Stromal cell of bone marrow (primary cell): Measurements from ENCODE around the gene TWIST2.

ENCODE experiments used
- DNase-seq: peaks from one replicate; pipeline ENCODE4 v3.0.0-alpha.2; 2012; ENCODE audit warnings: low read depth

Gene TWIST2

DNA sequence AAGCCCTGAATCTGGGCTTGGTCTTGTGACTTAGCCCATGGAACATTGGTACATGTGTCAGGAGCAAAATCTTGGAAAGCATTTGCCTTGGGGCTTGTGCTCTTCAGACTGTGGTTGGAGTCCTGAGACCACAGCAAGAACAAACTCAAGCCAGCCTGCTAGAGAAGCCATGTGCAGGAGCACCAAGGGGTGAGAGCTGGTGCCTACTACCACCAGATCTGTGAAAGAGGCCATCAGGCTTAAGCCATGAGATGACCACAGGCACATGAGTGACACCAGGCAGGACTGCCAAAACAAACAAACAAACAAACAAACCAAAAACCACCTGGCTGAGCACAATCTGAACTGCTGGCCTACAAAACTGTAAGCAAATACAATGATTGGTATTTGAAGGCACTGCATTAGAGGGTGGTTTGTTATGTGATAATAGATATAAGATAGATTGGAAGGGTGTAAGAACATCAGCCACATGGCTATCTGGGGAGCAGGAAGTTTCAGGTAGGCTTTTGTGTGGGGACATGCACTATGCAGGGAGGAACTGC is 9.0 kb upstream of the TWIST2 start:
- DNase-seq = no peak

DNA sequence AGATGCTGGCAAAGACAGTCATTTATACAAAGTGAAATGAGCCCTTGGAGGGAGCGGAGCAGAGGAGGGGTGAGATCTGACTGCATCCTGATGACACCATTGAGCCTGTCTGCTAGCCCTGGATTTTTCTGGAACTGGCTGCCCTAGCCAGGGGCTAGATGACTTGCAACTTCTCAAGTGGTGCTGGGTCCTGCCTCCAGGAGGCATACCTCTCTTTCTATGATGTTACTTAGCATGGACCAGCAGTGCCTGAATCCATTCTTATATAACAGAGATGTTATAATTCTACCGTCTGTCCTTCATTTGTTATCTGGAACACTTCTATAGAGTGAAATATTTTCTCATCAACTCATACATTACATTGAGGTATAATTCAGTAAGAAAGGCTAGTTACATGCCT is 8.5 kb upstream of the TWIST2 start:
- no peak for DNase-seq

DNA sequence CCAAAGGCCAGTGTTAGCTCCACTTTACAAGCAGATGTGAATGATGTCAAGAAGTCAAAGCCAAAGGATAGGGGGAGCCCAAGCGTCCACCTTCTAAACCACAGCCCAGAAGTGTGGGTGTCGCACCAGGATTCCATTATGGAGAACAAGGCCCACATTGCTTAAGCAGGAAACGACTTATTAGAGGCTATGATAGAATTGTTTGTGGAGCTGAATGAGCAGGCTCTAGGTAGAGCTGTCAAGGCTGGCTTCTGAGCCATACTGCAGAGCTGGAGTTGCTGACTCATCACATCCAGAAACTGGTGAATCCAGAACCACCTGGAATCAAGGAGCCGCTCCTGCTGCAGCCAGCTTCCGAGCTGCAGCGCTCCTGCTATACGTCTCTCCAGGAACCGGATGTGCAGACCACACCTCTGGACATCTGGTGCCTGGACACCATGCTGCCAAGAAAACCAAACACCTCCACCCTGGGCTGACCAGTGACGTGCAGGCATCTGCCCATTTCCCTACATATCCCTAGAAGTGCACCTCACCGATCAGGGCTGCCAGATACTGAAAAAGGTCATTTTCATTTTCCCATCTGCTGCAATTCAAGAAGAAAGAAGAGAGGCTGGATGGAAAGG is 6.2 kb upstream of the TWIST2 start:
- no peak for DNase-seq

DNA sequence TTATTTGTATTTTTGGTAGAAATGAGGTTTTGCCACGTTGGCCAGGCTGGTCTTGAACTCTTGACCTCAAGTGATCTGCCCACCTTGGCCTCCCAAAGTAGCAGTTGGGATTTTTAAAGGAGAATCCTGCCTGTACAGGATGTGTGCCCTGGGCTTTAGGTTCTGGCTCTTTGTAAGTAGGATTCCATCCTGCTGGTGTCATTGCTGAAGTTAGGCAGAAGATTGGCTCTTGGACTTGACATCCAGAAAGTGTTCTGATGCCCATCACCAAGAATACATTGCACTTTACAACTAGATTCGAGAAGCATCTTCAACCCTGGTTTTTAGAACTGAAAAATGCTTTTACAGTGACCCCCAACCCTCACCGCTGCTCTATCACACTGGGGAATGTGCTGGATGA is 4.4 kb upstream of the TWIST2 start:
- no peak for DNase-seq

DNA sequence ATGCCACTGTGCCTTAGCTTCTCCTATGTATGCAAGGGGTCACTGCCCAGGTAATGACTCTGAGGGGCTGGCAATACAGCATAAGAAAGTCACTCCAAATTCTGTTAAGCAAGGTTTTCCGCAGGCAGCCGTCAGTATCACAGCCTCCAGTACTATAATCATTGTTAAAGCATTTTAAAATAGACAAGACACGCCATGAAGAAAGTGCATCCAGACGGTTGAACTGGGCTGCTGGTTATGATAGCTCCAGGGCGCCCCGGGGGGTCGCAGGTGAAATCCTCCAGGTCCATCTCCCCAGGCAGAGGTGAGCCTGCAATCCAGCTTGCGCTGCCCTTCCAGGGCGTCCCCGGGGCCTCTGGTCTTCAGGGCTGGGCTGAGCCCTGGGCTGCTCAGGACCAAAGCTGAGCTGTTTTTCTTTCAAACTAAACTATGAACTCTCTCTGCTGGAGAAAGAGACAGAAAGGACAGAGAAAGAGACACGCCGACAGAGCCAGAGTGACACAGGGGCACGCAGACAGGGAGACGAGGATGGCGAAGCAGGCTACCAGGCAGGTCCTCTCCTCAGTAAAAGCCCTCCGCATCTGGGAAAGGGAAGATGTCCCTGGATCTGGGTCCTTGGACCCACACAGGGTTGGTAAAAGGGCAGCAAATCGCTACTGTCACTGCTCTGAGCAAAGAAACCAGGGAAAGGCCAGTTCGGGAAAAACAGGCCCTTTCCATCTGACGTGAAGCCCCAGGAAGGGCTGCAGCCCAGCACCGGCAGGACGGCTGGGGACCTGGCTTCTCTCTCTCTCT is 2.1 kb upstream of the TWIST2 start:
- no peak for DNase-seq

DNA sequence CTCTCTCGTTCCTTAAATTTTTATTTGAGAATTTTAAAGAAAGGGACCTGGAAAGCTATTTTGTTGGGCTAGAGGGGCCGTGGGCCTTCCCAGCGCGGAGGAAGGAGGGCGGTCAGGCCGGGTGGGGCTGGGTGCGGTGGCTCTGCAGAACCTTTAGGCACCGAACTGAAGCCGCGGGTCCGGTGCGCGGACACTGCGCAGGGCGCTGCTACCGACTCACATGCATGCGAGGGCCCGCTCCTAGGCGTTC is 1.6 kb upstream of the TWIST2 start:
- DNase-seq = no peak

DNA sequence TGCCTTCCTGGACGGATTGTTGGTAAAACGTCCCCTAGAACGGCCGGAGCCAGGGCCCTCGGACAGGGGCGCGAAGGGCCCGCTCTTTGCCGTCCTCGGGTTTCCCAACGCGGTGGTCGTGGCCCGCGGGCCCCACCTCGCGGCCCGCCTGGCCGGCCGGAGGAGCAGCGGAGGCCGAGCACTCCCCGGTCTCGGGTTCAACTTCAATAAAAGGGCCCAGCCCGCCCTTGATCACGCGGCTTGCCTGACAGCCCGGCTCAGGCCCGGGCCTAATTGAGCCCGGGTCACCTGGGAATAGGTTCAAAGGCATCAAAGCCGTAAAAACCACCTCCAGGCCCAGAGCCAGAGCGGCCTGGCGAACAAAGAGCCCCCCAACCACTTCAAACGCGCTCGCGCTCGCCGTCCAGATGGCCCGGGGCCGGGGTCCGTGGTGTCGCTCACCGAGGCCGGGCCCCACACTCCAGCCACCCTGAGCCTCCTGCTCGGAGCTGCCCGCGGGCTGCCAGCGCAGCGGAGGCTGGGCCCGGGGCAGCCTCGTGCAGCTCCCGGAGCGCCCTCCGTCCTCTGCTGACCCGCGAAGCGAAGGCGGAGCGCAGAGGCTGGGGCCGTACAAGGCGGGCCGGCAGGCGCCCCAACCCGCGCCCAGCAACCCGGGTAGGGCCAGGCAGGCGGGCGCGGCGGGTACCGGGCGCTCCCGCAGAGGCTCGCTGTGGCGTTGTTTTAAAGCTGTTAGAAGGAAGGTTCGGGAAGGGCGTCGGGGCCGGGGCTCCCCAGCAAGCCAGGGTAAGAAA is 1.1 kb upstream of the TWIST2 start:
- DNase-seq = no peak

DNA sequence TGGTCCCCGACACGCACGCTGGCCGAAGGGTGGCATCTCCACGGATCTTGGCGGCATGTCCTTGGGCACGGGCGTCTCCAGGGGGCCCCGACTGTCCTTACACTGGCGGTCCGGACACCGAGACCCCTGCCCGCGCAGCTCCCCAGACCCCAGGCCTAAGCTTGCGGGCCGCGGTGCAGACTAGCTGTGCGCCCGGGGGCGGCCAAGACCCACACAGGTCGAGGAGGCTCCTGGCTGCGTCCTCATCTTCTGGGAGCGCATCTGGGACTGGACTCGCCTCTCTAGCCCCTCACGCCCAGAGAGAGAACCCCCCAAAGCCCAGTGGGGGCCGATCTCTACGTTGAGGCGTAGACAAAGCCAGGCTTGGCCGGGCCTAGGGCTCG is 475 bp upstream of the TWIST2 start:
- DNase-seq = no peak

DNA sequence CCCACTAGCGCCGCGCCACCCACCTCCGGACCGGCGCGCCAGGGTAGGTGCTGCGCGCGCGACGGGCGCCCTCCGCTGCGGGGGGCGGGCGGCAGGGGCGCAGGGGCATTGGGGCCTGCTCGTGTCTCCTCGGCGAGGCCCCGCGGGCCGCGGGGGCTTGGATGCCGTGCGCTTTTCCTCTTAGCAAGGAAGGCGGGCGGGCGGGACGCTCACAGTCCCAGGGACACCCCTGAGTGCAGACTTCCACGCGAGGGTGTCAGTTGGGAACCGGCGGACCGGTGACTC is 748 bp downstream of the TWIST2 start:
- DNase-seq = no peak

DNA sequence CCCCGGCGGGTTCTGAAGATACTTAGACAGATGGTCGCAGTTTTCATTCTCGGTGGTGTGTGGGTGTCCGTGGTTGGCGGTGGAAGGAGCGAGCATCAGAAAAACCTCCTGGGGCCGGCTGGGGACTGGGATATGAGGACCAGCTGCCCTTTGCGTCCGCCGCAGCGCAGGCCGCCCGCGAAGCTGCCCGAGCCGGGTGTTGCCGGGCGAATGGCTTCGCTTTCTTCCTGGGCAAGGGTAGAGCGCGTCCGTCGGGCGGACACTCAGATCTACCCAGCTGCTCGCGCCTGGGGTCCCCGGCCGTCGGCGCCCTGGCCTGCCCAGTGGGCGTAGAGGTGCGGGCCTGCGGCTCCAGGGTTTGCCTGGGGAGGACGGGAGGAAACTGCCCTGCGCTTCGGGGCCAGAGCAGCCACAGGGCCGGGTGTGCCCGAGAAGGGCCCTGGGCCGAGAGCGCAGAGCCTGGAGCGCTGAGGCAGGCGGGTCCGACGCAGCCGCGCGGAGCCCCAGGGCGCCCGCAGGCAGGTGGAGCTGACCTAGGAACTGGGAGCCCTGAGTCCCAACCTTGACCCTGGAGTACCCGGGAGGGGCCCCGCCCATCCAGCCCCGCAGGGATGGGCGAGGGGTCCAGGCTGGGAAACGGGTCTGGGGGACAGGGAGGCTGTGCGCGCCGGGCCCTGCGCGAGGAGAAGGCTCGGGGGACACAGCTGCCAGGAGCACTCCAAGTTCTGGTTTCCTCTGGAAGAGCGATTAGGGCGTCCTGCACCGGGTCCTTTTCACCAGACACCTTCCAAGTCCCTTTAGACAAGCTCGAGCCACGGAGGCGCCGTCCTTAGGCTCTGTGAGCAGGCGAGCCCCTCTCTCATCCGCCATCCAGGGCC is 1.3 kb downstream of the TWIST2 start:
- no peak for DNase-seq

DNA sequence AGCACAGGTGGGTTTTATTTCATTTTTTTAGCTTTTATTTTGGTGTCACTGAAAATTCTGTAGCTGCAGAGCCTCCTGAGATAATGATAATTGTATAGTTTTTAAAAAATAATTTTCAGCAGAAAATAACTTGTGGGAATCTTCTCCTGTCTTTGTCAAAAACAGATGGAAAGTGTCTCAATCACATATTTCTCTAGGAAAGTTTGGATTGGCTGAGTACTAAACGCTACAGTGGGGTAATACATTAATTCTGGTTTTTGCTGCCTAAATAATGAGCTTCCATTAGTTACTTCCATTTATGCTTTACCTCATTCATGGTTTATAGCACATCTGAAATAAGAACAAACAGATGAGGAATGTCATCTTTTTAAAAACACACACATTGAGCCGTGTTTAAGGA is 2.2 kb downstream of the TWIST2 start:
- no peak for DNase-seq

DNA sequence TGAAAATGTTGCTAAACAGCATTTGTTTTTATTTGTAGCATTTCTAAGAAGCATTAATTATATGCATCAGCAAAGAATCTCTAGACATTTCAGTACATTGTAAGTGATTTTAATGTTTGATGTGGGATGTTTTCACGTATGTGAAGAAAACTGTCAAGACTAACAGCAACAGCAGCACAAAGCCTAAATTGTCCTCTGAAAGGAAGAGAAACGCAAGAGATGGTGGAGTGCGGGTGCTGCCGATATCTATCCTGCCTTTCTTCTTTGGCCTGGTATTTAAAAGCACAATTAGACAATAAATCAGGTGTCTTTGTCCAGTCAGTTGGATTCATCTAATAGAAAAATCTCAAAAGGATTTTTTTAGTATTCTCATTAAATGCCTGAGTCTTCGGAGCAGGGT is 3.1 kb downstream of the TWIST2 start:
- no peak for DNase-seq

DNA sequence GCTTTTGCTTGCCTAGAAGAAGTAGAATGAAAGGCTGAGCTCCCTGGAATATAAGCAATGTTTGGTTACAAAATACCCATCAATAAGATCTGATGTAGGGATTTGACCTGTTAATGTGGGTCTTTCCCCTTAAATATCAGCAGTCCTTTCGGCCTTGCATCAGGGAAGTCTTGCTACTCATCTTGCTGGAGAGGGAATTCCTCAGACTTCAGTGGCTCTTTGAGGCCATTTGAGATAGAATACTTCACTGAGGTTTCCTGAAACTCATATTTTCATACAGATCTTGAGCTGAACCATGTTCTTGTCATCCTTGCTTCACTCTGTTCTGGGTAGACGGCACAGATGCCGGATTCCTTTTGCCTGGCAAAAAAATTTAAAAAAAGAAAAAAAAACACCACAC is 3.9 kb downstream of the TWIST2 start:
- DNase-seq = no peak

DNA sequence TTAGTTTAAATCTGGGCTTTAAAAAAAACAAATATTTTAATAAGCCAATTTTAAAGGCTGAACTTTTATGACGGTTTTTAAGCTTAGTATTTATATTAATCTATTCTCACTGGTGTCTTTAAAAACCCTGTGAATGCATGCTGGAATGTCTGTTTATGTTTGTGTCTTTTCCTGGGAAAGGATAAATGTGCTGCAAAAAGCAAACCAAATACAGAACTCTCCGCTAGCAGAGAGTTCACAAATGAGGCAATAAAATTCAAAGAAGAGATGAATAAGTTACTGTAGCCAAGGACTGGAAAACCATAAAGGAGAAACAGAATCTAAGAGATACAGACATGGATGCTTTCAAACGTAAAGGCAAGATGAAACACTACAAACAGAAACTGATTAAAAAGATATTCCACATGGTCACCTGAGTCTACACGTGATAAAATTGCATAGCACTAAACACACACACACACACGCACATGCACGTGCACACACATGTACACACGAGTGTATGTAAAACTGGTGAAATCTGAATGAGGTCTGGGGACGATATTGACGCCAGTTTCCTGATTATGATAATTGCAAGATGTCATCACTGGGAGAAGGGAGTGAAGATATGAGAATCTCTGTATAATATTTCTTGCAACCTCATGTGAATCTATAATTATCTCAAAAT is 4.5 kb downstream of the TWIST2 start:
- DNase-seq = no peak

DNA sequence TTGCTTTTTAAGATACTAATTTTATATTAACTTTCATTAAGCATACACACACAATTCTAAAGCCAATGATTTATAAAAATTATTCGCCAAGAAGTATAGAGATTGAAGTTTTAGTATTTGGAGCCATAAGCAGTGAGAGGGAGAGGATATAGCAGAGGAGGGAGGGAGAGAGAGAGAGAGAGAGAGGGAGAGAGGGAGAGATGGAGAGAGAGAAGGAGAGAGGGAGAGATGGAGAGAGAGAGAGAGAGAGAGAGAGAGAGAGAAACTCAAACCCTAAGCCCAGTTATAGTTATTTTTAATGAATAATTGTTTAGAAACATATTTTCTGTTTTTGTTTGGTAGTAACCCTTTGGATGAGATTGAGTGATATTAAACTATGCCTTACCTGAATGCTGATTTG is 5.3 kb downstream of the TWIST2 start:
- no peak for DNase-seq

DNA sequence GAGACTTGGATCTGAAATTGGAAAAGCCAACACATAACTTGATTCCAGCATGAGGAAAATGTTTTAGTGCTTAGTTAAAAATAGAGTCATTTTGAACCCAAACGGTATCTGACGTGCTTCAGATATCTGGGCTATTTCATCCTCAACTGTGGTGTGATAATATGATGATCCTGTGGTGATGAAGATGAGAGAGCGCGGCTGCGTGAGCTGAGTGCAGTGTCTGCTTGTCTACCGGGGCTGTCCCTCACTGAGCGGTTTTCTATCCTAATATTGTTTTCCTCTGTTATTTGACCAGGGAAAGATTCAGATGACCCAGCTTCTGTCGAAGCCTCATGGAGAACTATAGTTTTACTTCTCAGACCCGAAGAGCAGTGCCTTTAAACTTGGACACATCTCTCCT is 5.8 kb downstream of the TWIST2 start:
- DNase-seq = no peak

DNA sequence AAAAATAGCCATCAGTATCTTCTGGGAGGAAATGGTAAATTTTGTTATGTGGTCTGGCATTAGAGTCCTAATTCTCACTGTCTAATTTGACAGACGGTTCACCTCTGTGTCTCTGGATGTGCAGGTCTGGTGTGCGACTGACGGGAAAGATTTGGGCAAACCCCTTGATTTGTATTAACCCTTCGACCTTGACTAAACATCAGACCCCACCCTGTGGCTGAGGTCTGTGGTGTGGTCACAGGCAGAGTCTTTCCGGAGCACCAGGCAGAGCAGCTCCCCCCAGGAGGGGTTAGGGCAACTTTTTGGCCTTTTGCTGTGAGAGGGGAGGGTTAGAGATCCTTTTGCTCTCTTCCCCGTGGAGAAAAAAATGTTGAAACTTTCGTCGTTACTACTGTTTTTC is 6.4 kb downstream of the TWIST2 start:
- DNase-seq = no peak

DNA sequence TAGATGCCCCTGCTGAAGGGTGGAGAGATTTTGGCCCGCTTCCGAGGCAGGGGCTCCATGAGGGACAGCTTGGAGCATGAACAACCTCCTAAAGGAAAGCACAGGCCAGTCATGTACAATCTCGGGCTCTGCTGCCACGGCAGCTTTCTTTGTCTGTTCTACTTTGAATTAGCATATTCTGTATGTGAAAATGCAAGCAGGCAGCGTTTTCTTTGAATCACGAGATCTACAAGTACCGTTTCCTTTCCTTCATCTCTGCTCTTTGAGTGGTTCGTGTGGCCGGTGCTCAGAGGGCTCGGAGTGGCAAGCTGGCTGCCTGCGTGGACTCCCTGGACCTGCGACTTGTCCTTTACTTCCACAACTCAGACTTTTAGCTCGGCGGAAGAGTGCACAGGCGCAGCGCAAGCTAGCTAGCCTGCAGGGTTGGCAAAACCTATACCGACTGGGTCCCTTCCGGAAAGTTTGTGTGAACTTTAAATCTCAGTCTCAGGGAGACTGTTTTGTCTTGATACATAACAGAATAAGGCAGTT is 6.9 kb downstream of the TWIST2 start:
- DNase-seq = no peak

DNA sequence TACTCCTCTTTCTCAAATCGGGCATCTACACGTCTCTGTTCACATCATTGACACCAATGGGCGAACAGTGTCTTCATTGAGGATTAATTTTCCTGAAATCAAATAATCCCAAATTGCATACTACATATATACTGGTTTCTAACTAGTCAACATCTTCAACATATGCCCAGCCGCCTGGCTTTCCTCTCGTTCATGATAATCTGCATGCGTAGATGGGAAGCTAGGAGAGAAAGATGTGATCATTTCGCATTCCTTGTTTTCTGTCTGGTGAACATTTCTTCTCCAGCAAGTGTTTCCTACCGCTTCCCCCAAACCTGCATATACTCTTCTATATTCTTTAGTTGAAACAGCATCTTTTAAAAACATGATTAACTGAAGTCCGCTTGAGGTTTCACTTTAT is 7.4 kb downstream of the TWIST2 start:
- no peak for DNase-seq

DNA sequence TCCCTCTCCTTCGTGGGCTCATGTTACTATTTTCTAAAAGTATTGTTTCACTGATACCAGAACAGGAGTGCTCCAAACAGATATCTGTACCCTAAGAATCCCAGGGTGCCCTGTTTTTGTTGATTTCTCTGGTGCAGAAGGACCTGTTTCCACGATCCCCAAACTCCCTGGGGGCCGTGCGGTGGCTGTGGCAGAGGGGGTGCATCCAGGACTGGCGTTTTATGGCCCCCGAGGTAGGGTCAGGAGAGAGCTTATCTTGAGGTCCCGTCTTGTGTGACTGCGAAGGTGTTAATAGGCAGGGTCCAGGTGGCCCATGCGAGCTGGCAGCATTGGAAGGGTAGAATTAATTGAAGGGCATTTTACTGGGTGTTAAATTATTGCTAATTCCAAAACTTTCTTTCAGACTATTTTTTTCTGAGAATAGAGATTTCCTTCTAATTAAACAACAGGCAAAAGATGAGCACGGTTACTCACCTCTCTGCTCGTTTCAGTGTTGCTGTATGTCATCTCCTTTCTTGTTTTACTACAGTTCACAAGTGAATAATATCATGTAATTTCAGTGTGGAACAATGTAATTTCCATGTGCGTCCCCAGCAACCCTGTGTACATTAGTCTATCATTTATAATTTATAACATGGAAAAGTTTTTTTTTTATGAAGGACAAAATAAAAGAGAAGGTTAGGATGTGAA is 8.2 kb downstream of the TWIST2 start:
- DNase-seq = no peak
